Natural killer cell treated with Interleukin-12 subunit alpha and Interleukin-12 subunit beta and Interleukin-15 and Interleukin-18, amount 100 ng/mL, for 72 hours (primary cell): ENCODE measurements around the gene C3orf20. TPM values are rescaled to one million over a fixed set of nuclear protein-coding genes. Genes with fewer than 3 reads are reported as not detected.

Experiments used
- ATAC-seq, 2 donors: fragments of 150-1000 bp; cut with Tn5 transposase in 1 of 2; sonication (Bioruptor Pico), chemical (Tn5 transposase) in 1 of 2; 2 replicates each; pipeline ENCODE4 v1.10.0; 2021
- DNase-seq: peaks from one replicate; pipeline ENCODE4 v3.0.0; 2022; ENCODE audit warnings: low spot score
- H3K27ac Mint-ChIP-seq, 2 donors: 1 replicate in 1 of 2; 2 replicates in 1 of 2; pipeline ENCODE4 v1.8.0; 2022; ENCODE audit warnings: mixed read lengths in 2 of 2, mild to moderate bottlenecking in 1 of 2, moderate library complexity in 1 of 2
- H3K27me3 Mint-ChIP-seq, 2 donors: 1 replicate in 1 of 2; 2 replicates in 1 of 2; pipeline ENCODE4 v1.8.0; 2022; ENCODE audit warnings: mixed read lengths in 2 of 2
- H3K36me3 Mint-ChIP-seq: one replicate; pipeline ENCODE4 v1.8.0; 2022; ENCODE audit warnings: mixed read lengths
- H3K4me1 Mint-ChIP-seq, 2 donors: 1 replicate in 1 of 2; 2 replicates in 1 of 2; pipeline ENCODE4 v1.8.0; 2022; ENCODE audit warnings: low read depth in 2 of 2, mixed read lengths in 2 of 2, mild to moderate bottlenecking in 1 of 2
- H3K4me3 Mint-ChIP-seq: one replicate; pipeline ENCODE4 v1.8.0; 2022; ENCODE audit warnings: mixed read lengths
- H3K9me3 Mint-ChIP-seq: 2 replicates; pipeline ENCODE4 v1.8.0; 2022; ENCODE audit warnings: mixed read lengths
- total RNA-seq, 2 donors: library from RNA; stranded (reverse); gene quantifications; one replicate each; pipeline ENCODE4 v1.2.3, GENCODE V29; 2022

C3orf20 gene
- total RNA-seq, 2 donors from 2014 or later: 0.93 TPM; not detected in 1

DNA sequence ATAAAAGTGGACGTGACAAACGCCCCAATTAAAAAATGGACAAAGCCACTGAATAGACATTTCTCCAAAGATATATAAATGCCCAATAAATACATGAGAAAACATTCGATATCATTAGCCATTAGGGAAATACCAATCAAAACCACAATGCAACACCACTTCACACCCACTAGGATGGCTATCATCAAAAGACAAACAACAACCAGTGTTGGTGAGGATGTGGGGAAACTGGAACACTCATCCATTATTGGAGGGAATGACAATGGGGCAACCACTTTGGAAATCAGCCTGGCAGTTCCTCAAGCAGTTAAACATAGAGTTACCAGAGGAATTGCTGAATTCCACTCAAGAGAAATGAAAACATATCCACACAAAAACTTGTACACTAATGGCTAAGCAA lies 111.4 kb downstream of the C3orf20 start:
- H3K27ac Mint-ChIP-seq: no peak overlapping the region
- H3K36me3 Mint-ChIP-seq: no peaks in the 10 kb centered on the region
- no peak for DNase-seq
- H3K9me3 Mint-ChIP-seq: no peaks in the 10 kb centered on the region
- H3K4me1 Mint-ChIP-seq: no peaks in the 10 kb centered on the region
- H3K4me3 Mint-ChIP-seq: no peak overlapping the region
- peaks cover 8 to 14% of the 10 kb centered on the region in 2 donors for H3K27me3 Mint-ChIP-seq
- no peak for ATAC-seq

DNA sequence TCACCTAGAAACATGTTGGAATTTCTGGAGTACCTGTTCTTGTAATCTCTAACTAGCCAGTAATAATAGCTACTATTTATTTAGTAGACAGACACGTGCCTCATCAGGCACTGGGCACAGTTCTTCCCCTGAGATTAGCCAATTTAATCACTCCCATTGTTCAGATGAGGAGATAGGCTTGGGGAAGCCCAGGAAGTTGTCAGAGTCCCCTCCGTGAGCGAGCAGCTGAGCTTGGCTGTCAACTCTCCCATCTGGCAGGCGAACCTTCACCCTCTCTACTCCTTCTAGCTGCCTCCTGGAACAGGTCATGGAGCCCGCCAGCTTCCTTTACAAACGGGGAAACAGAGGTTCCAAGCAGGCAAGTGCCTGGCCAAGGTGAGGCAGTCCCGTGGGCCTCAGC lies 112.7 kb downstream of the C3orf20 start:
- no peak overlapping the region for H3K4me3 Mint-ChIP-seq
- DNase-seq (no peak), ATAC-seq (no peak)
- H3K27ac Mint-ChIP-seq: no peak overlapping the region
- H3K27me3 Mint-ChIP-seq: peaks cover 8 to 14% of the 10 kb centered on the region in 2 donors
- no peaks in the 10 kb centered on the region for H3K4me1 Mint-ChIP-seq
- no peaks in the 10 kb centered on the region for H3K9me3 Mint-ChIP-seq
- no peaks in the 10 kb centered on the region for H3K36me3 Mint-ChIP-seq

DNA sequence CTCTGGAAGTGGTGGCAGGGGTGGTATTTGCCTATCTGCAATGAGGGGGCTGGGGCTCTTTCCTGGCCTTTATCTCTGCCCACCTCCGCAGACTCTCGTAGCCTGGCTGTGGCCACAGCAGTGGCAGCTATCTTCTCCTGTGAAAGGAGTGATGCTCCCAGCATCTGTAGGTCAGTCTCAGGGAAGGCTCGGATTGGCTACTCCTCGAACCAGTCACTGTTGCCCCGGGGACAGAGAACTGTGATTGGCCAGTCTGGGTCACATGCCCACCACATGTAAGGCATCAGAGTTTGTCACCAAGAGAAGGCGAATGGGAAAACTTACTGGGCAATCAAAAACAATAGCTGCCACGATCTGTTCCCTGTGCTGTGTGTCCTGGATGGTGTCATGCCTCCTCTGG lies 113.7 kb downstream of the C3orf20 start:
- DNase-seq: no peak

DNA sequence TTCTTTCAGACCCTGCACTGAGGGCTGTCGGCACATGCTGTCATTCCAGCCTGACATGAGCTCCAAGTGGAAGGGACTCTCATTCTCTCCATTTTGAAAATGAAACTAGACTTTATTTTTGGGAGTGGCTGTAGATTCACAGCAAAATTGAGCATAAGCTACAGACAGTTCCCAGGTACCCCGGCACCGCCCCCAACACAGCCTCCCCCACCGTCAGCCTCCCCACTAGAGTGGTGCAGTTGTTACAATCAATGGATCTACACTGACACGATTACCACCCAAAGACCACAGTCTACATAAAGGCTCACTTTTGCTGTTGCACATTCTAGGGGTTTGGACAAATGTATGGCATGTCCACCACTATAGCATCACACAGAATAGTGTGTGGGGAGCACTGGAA lies 114.3 kb downstream of the C3orf20 start:
- ATAC-seq (no peak), DNase-seq (no peak)
- H3K4me1 Mint-ChIP-seq: no peaks in the 10 kb centered on the region
- no peak overlapping the region for H3K27ac Mint-ChIP-seq
- H3K9me3 Mint-ChIP-seq: no peaks in the 10 kb centered on the region
- no peak overlapping the region for H3K4me3 Mint-ChIP-seq
- no peaks in the 10 kb centered on the region for H3K36me3 Mint-ChIP-seq
- peaks cover 8 to 14% of the 10 kb centered on the region in 2 donors for H3K27me3 Mint-ChIP-seq

More for the DNA sequence above, 113.7 kb downstream of the C3orf20 start:
- Mint-ChIP-seq H3K4me3 (no peak overlapping the region), H3K27ac (no peak overlapping the region), H3K27me3 (peaks cover 8 to 14% of the 10 kb centered on the region in 2 donors), H3K36me3 (no peaks in the 10 kb centered on the region), H3K4me1 (no peaks in the 10 kb centered on the region), H3K9me3 (no peaks in the 10 kb centered on the region)
- ATAC-seq: peak in 1 of 2 donors; percentile 4

DNA sequence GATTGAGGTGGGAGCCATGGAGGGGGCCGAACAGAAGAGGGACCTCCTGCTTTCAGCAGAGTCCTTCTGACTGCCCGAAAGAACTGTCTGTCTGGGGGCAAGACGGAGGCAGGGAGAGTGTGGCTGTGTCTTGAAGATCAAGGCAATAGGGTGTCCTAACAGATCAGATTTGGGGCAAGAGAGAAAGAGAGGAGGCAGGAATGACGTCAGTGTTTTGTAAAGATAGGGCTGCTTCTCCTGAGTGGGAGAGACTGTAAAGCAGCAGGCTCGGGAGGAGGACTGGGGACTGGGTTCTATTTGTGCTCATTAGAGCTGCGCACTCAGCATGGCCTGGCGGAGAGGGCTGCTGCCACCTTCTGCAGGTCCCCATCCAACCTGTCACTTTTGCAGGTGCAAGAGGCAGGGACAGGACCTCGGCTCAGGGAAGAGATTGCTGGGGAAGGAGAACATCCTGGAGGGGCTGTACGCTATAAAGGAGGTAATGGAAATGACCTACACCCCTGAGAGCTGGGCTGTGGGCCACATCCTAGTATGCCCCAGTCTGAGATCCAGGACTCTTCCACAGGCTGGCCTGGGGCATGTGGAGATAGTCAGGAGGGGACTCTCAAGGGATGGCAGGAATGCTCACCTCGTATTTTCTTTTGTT lies 114.8 kb downstream of the C3orf20 start:
- no peak overlapping the region for H3K4me3 Mint-ChIP-seq
- H3K36me3 Mint-ChIP-seq: no peaks in the 10 kb centered on the region
- no peak overlapping the region for H3K27ac Mint-ChIP-seq
- ATAC-seq (no peak), DNase-seq (no peak)
- no peaks in the 10 kb centered on the region for H3K9me3 Mint-ChIP-seq
- peaks cover 8 to 16% of the 10 kb centered on the region in 2 donors for H3K27me3 Mint-ChIP-seq
- H3K4me1 Mint-ChIP-seq: no peaks in the 10 kb centered on the region

DNA sequence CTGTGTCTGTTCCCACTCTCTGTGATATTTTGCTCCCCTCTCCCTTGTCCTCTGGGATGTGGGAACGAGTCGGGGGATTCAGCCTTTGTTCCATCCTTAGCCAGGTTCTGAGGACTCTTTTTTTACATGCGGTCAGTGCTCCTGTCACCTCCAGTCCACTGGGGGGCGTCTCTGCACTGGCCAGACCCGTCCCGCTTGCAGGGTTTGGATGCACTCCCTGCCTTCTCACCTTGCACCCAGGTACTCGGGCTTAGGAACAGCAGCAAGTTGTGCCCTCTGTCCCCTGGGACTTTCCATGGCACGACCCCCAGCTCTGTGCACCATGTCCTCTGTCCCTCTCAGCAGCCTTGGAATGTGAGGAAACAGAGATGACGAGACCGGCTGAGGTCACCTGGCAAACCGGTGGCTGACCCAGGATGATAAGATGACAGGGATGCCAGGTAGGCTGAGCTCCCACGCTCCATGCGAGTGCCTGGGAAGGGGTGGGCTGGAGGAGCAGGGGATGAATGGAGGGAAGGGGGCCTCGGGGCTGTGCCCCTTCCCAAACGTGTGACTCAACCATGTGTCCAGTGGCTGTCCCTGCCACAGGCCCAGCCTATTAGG lies 116.5 kb downstream of the C3orf20 start:
- H3K9me3 Mint-ChIP-seq: no peaks in the 10 kb centered on the region
- ATAC-seq (no peak), DNase-seq (no peak)
- H3K4me1 Mint-ChIP-seq: no peaks in the 10 kb centered on the region
- H3K27ac Mint-ChIP-seq: no peak overlapping the region
- no peak overlapping the region for H3K4me3 Mint-ChIP-seq
- H3K36me3 Mint-ChIP-seq: no peaks in the 10 kb centered on the region
- peaks cover 8 to 11% of the 10 kb centered on the region in 2 donors for H3K27me3 Mint-ChIP-seq

DNA sequence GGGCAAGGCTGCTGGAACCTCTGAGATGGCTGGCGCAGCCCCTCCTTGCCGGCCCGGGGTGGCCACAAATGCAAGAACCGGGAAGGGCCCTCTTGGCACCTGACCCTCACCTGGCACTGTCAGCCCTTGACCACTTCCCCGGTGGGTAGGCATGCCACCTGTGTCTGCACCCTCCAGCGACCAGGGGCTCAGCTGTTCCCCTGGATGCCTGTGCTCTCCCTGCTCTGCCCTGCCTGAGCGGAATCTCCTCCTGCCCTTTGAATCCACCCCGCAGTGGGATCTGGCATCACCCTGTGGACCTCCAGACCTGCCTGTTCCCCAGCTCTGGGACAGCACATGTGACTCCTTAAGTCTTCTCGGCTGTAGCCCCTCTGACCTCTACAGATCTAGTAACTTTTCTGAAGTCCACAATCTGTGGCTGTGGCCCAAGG lies 117.8 kb downstream of the C3orf20 start:
- H3K27ac Mint-ChIP-seq: no peak overlapping the region
- peaks cover 8 to 10% of the 10 kb centered on the region in 2 donors for H3K27me3 Mint-ChIP-seq
- ATAC-seq (no peak), DNase-seq (no peak)
- no peaks in the 10 kb centered on the region for H3K4me1 Mint-ChIP-seq
- H3K4me3 Mint-ChIP-seq: no peak overlapping the region
- no peaks in the 10 kb centered on the region for H3K36me3 Mint-ChIP-seq
- H3K9me3 Mint-ChIP-seq: no peaks in the 10 kb centered on the region

DNA sequence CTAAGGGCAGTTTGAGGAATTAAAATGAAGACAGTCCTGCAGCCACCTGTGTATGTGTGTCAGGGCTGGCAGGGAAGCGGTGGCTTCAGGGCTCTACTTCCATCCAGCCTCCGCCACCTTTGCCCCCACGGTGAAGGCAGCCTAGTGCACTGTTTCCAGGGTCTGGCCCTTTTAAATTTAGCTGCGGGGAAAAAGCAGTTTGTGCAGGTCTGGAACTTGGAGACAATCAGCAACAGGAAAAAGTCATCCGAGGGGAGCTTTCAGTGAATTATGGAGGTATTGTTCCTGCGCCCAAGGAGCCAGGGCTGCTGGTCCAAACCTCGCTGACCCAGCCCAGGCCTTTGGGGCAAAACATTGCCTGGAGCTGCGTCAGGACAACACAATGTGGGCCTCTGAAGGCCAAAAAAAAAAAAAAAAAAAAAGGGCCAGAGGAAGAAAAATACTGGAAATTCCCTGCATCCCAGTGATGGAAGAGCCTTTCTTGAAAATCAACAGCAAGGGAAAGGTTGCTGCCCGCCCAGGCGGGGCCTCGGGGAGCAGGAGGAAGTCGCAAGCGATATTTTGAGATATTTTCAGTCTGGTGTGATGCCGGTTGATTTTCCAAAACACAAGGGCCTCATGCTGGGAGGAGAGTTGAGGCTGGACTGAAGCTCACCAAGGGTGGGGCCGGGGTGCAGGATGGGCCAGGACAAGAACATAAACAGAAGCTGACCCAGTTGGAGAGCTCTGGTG lies 118.4 kb downstream of the C3orf20 start:
- peak; percentile 25 for DNase-seq
- Mint-ChIP-seq H3K9me3 (no peaks in the 10 kb centered on the region), H3K36me3 (no peaks in the 10 kb centered on the region), H3K4me3 (no peak overlapping the region), H3K4me1 (no peaks in the 10 kb centered on the region), H3K27ac (no peak overlapping the region), H3K27me3 (peaks cover 6 to 8% of the 10 kb centered on the region in 2 donors)
- no peak for ATAC-seq

DNA sequence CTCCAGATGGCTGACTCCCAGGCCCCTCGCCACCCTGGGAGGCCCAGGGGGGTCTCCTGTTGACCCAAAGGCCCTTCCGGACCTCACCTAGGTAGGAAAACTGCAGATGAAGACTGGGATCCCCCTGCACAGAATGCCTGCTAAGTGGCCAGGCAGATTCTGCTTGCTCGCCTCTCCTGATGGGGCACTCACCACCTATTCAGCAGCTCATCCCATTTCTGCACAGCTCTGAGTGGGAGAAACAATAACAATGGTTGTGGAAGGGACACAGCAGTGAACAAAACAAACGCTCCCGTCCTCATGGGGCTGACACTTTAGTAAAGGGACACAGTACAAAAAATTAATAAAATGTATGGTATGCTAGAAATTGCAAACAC lies 118.9 kb downstream of the C3orf20 start:
- Mint-ChIP-seq H3K27me3 (peaks cover 6 to 8% of the 10 kb centered on the region in 2 donors), H3K9me3 (no peaks in the 10 kb centered on the region), H3K27ac (no peak overlapping the region), H3K4me1 (no peaks in the 10 kb centered on the region), H3K36me3 (no peaks in the 10 kb centered on the region), H3K4me3 (no peak overlapping the region)
- DNase-seq (no peak), ATAC-seq (no peak)

DNA sequence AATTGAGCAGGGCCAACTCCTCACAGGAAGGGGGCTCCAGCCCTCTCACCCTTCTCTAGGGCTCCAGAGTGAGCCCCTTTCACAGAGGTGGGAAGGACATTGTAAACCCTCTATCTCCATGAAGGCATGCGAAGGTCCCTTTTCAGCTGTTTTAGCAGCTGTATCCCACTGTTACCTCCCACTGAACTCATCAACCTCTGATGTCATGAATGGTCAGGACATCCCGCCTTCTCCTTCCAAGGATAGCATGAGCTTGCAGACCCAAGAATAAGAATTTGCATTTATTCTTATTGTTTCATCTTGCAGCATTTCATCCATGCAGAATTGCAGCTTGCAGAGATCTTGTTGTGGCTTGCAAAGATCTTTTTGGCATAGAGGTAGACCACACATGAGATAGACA lies 119.5 kb downstream of the C3orf20 start:
- Mint-ChIP-seq H3K4me3 (no peak overlapping the region), H3K4me1 (no peaks in the 10 kb centered on the region), H3K27me3 (peaks cover 5 to 6% of the 10 kb centered on the region in 2 donors), H3K9me3 (no peaks in the 10 kb centered on the region), H3K27ac (no peak overlapping the region), H3K36me3 (no peaks in the 10 kb centered on the region)
- ATAC-seq: no peak
- DNase-seq: no peak

DNA sequence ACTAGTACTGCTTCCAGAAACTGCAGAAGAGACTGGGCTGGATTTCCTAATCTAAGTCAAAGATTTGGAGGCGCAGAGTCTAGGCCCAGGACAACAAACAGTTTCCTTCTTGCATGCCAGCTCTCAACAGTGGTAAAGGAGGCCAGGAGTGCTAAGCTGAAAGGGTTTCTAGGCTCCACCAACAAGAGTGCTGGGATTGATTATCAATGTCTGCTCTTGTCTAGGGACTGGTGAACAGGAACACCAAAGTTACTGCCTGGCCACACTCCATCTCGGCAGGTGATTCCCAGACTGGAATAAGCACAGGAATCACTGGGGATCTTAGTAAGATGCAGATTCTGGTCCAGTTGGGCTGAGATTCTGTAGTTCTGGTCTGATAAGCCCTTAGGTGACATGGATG lies 121.1 kb downstream of the C3orf20 start:
- ATAC-seq: no peak
- H3K9me3 Mint-ChIP-seq: no peaks in the 10 kb centered on the region
- DNase-seq: no peak
- no peak overlapping the region for H3K4me3 Mint-ChIP-seq
- no peak overlapping the region for H3K27ac Mint-ChIP-seq
- H3K36me3 Mint-ChIP-seq: no peaks in the 10 kb centered on the region
- H3K4me1 Mint-ChIP-seq: no peaks in the 10 kb centered on the region
- H3K27me3 Mint-ChIP-seq: peaks cover 0 to 5% of the 10 kb centered on the region in 2 donors

DNA sequence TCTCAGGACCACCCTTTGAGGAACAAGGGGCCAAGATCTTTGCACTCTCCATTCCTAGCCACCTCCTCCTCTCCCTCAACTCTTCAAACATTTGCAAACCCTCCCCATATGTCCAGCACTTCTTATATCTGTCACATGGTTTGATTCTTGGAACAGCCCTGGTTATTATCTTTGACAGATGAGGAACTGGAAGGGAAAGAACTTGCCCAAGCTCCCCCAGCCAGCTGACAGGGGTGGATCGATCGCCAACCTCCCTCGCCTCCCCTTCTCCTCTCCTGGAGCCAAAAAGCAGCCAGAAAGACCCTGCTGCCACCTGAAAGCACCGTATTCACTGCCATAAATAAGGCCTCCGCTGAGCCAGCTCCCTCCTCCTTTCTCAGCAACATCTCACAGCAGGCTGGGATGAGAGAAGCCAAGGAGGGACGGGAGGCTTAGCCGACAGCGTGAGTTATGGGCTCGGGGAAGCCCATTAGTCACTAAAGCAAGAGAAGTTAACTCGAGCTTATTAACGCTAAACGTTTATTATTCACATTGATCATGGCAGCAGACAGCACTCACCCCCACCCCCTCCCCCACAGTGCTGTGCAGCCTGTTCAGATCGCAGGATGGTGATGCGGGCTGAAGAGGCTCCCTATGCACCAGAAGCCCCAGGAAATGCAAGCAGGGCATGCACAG lies 121.6 kb downstream of the C3orf20 start:
- H3K9me3 Mint-ChIP-seq: no peaks in the 10 kb centered on the region

DNA sequence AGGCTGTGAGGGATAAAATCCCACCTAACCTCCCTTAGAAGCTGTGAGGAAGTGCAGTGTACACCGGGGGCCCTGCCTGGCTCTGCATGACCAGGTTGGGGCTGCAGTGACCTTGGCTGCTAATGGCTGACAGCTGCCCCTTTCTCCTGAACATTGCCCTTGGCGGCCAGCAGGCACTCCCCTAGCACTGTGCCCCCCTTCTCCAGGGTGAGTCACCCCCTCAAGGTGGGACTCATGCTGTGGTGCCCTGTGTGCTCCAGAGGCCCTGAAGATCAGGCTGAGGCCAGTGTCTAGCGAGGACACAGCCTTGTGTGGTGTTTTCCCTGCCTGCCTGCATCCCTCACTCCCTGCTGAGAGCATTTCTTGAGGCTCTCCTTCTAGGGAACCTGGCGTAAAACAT lies 122.8 kb downstream of the C3orf20 start:
- Mint-ChIP-seq H3K27ac (no peak overlapping the region), H3K4me3 (no peak overlapping the region), H3K36me3 (no peaks in the 10 kb centered on the region), H3K9me3 (no peaks in the 10 kb centered on the region), H3K4me1 (no peaks in the 10 kb centered on the region), H3K27me3 (peaks cover under 1 to 5% of the 10 kb centered on the region in 2 donors)
- peak; percentile 28 for DNase-seq
- peak in 1 of 2 donors; percentile 20 for ATAC-seq

More for the DNA sequence above, 121.6 kb downstream of the C3orf20 start:
- ATAC-seq (no peak), DNase-seq (peak; percentile 12)
- H3K27ac Mint-ChIP-seq: no peak overlapping the region
- no peaks in the 10 kb centered on the region for H3K4me1 Mint-ChIP-seq
- no peaks in the 10 kb centered on the region for H3K36me3 Mint-ChIP-seq
- no peak overlapping the region for H3K4me3 Mint-ChIP-seq
- peaks cover 0 to 5% of the 10 kb centered on the region in 2 donors for H3K27me3 Mint-ChIP-seq

DNA sequence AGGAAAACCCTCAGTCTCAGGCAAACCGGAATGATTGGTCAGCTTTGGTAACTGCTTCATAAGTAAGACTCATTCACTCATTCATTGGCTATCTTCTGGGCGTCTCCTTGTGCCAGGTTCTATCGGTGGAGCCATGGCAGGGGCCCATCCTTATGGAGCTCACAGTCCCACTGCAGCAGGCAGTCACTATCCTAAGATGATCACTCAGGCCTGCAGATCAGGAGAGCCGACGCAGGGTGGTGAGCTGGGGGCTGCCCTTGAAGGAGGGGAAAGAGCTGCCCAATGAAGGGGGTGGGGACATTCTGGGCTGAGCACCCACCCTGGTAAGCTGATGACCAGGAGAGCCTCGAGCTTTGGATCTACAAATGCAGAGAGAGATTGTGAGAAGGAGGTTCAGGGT lies 123.3 kb downstream of the C3orf20 start:
- H3K27ac Mint-ChIP-seq: no peak overlapping the region
- H3K27me3 Mint-ChIP-seq: peaks cover 5 to 8% of the 10 kb centered on the region in 2 donors
- H3K9me3 Mint-ChIP-seq: no peaks in the 10 kb centered on the region
- ATAC-seq (no peak), DNase-seq (no peak)
- no peaks in the 10 kb centered on the region for H3K36me3 Mint-ChIP-seq
- H3K4me3 Mint-ChIP-seq: no peak overlapping the region
- H3K4me1 Mint-ChIP-seq: peaks cover 0 to 2% of the 10 kb centered on the region in 2 donors
